Neural crest cell (in vitro differentiated cells): Measurements from ENCODE around the gene ABCA1. TPM values are rescaled to one million over a fixed set of nuclear protein-coding genes. Genes with fewer than 3 reads are reported as not detected.

Experiments used
- DNase-seq: peaks from one replicate; pipeline ENCODE4 v3.0.0; 2021; ENCODE audit warnings: low read depth, mixed read lengths, low spot score
- H3K27ac Mint-ChIP-seq: one replicate; pipeline ENCODE4 v1.8.0; 2021; ENCODE audit warnings: mild to moderate bottlenecking, mixed read lengths; ENCODE audit not compliant: unreplicated experiment
- H3K27me3 Mint-ChIP-seq: 2 replicates; pipeline ENCODE4 v1.8.0; 2021; ENCODE audit warnings: low read depth, mild to moderate bottlenecking, mixed read lengths
- H3K36me3 Mint-ChIP-seq: 2 replicates; pipeline ENCODE4 v1.8.0; 2021; ENCODE audit warnings: low read depth, mild to moderate bottlenecking, mixed read lengths
- H3K4me1 Mint-ChIP-seq: 2 replicates; pipeline ENCODE4 v1.8.0; 2021; ENCODE audit warnings: mixed read lengths
- H3K4me3 Mint-ChIP-seq: one replicate; pipeline ENCODE4 v1.8.0; 2021; ENCODE audit warnings: mild to moderate bottlenecking, mixed read lengths
- H3K9me3 Mint-ChIP-seq: 2 replicates; pipeline ENCODE4 v1.8.0; 2021; ENCODE audit warnings: mixed read lengths
- CTCF ChIP-seq: fragments of 200-600 bp; sonication (generic); conservative IDR thresholded peaks from 2 replicates; pipeline ENCODE4 v1.5.0; 2021; ENCODE audit warnings: antibody characterized with exemption, mild to moderate bottlenecking
- total RNA-seq: library from RNA; stranded (reverse); gene quantifications from 2 replicates; pipeline ENCODE4 v1.2.1, GENCODE V29; 2021

ABCA1 gene
- total RNA-seq, 1 donor from 2014 or later: 6.5 TPM

GRCh38 chr9:104778802-104779201 is 149.2 kb downstream of the ABCA1 start:
- Mint-ChIP-seq H3K27ac (no peak overlapping the region), H3K36me3 (no peaks in the 10 kb centered on the region)

GRCh38 chr9:104776797-104777196 is 151.2 kb downstream of the ABCA1 start:
- Mint-ChIP-seq H3K4me1 (no peaks in the 10 kb centered on the region), H3K27ac (no peak overlapping the region)

More at GRCh38 chr9:104778802-104779201, 149.2 kb downstream of the ABCA1 start:
- TF ChIP-seq CTCF: no peak
- H3K4me1 Mint-ChIP-seq: no peaks in the 10 kb centered on the region
- no peaks in the 10 kb centered on the region for H3K9me3 Mint-ChIP-seq
- no peak for DNase-seq
- no peak overlapping the region for H3K4me3 Mint-ChIP-seq
- no peaks in the 10 kb centered on the region for H3K27me3 Mint-ChIP-seq

GRCh38 chr9:104775976-104776375 is 152.0 kb downstream of the ABCA1 start:
- Mint-ChIP-seq H3K9me3 (no peaks in the 10 kb centered on the region), H3K4me1 (no peaks in the 10 kb centered on the region), H3K27ac (no peak overlapping the region), H3K27me3 (no peaks in the 10 kb centered on the region), H3K36me3 (no peaks in the 10 kb centered on the region), H3K4me3 (no peak overlapping the region)
- no peak for TF ChIP-seq CTCF
- DNase-seq: no peak

More at GRCh38 chr9:104776797-104777196, 151.2 kb downstream of the ABCA1 start:
- Mint-ChIP-seq H3K9me3 (no peaks in the 10 kb centered on the region), H3K4me3 (no peak overlapping the region), H3K36me3 (no peaks in the 10 kb centered on the region), H3K27me3 (no peaks in the 10 kb centered on the region)
- DNase-seq: no peak
- no peak for TF ChIP-seq CTCF

- DNase-seq: no peak
- H3K36me3 Mint-ChIP-seq: no peaks in the 10 kb centered on the region
- H3K4me3 Mint-ChIP-seq: no peak overlapping the region
- TF ChIP-seq CTCF: no peak
- H3K27ac Mint-ChIP-seq: no peak overlapping the region
- no peaks in the 10 kb centered on the region for H3K4me1 Mint-ChIP-seq
- no peaks in the 10 kb centered on the region for H3K27me3 Mint-ChIP-seq
- no peaks in the 10 kb centered on the region for H3K9me3 Mint-ChIP-seq
Observed at GRCh38 chr9:104775574-104775936, 152.4 kb downstream of the ABCA1 start.

GRCh38 chr9:104774831-104775573 is 153.0 kb downstream of the ABCA1 start:
- TF ChIP-seq CTCF: no peak
- no peak overlapping the region for H3K4me3 Mint-ChIP-seq
- no peaks in the 10 kb centered on the region for H3K4me1 Mint-ChIP-seq
- no peak for DNase-seq
- no peaks in the 10 kb centered on the region for H3K36me3 Mint-ChIP-seq
- H3K27me3 Mint-ChIP-seq: no peaks in the 10 kb centered on the region
- no peaks in the 10 kb centered on the region for H3K9me3 Mint-ChIP-seq
- H3K27ac Mint-ChIP-seq: no peak overlapping the region
